Measurements from ENCODE around the gene ARSG. TPM values are rescaled to one million over a fixed set of nuclear protein-coding genes. Genes with fewer than 3 reads are reported as not detected.
"Not testable (repeated sequence)": the region's sequence is repeated elsewhere in the genome, so short reads cannot be mapped to it uniquely, and the experiment has no call there.

ARSG gene
- total RNA-seq, 1 donor, result 7.6 TPM

GRCh38 chr17:68260051-68260762 lies 31.1 kb upstream of the ARSG start:
- Histone ChIP-seq H3K36me3 (ENCODE audit: insufficient read depth, low read length) (peaks cover 15% of the 10 kb centered on the region), H3K27me3 (ENCODE audit: insufficient read depth, low read length) (no peaks in the 10 kb centered on the region), H3K4me3 (ENCODE audit: insufficient read depth, low read length) (no peak overlapping the region), H4K20me1 (ENCODE audit: insufficient read depth, low read length) (no peaks in the 10 kb centered on the region), H3K4me2 (ENCODE audit: insufficient read depth, low read length) (no peak overlapping the region), H3K9me3 (ENCODE audit: low read depth, low read length) (no peaks in the 10 kb centered on the region), H3K79me2 (ENCODE audit: insufficient read depth, low read length) (no peaks in the 10 kb centered on the region), H3K4me1 (ENCODE audit: insufficient read depth, low read length) (no peaks in the 10 kb centered on the region), H3K27ac (ENCODE audit: low read depth, low read length) (no peak overlapping the region), H2AFZ (ENCODE audit: low read length) (no peak overlapping the region)
- DNase-seq (ENCODE audit: insufficient read length, low spot score, missing footprints), result no peak
- no peak for TF ChIP-seq CTCF (IDR thresholded peaks at IDR 0.05; ENCODE audit: extremely low read depth, low read depth, low read length)

GRCh38 chr17:68262467-68262866 lies 28.8 kb upstream of the ARSG start:
- not testable (repeated sequence) for H4K20me1 ChIP-seq (ENCODE audit: insufficient read depth, low read length); DNase-seq (ENCODE audit: insufficient read length, low spot score, missing footprints); H3K27ac ChIP-seq (ENCODE audit: low read depth, low read length); H2AFZ ChIP-seq (ENCODE audit: low read length); H3K4me1 ChIP-seq (ENCODE audit: insufficient read depth, low read length); H3K27me3 ChIP-seq (ENCODE audit: insufficient read depth, low read length); H3K9me3 ChIP-seq (ENCODE audit: low read depth, low read length); H3K79me2 ChIP-seq (ENCODE audit: insufficient read depth, low read length); H3K4me3 ChIP-seq (ENCODE audit: insufficient read depth, low read length); H3K4me2 ChIP-seq (ENCODE audit: insufficient read depth, low read length); H3K36me3 ChIP-seq (ENCODE audit: insufficient read depth, low read length)

GRCh38 chr17:68263101-68263681 lies 28.1 kb upstream of the ARSG start:
- peak; percentile 58 for TF ChIP-seq CTCF (IDR thresholded peaks at IDR 0.05; ENCODE audit: extremely low read depth, low read depth, low read length)
- H3K79me2 ChIP-seq (ENCODE audit: insufficient read depth, low read length); H3K9me3 ChIP-seq (ENCODE audit: low read depth, low read length); DNase-seq (ENCODE audit: insufficient read length, low spot score, missing footprints); H3K4me3 ChIP-seq (ENCODE audit: insufficient read depth, low read length); H3K4me1 ChIP-seq (ENCODE audit: insufficient read depth, low read length); H4K20me1 ChIP-seq (ENCODE audit: insufficient read depth, low read length); H3K36me3 ChIP-seq (ENCODE audit: insufficient read depth, low read length); H3K27me3 ChIP-seq (ENCODE audit: insufficient read depth, low read length); H3K27ac ChIP-seq (ENCODE audit: low read depth, low read length): not testable (repeated sequence)
- H2AFZ ChIP-seq (ENCODE audit: low read length), result peak overlapping the region; percentile 68
- peak overlapping the region; percentile 55 for H3K4me2 ChIP-seq (ENCODE audit: insufficient read depth, low read length)

- H3K27ac ChIP-seq (ENCODE audit: low read depth, low read length); DNase-seq (ENCODE audit: insufficient read length, low spot score, missing footprints); H2AFZ ChIP-seq (ENCODE audit: low read length); H3K4me1 ChIP-seq (ENCODE audit: insufficient read depth, low read length); H3K79me2 ChIP-seq (ENCODE audit: insufficient read depth, low read length); H3K27me3 ChIP-seq (ENCODE audit: insufficient read depth, low read length); H3K4me2 ChIP-seq (ENCODE audit: insufficient read depth, low read length); H3K4me3 ChIP-seq (ENCODE audit: insufficient read depth, low read length); H3K9me3 ChIP-seq (ENCODE audit: low read depth, low read length); H3K36me3 ChIP-seq (ENCODE audit: insufficient read depth, low read length); H4K20me1 ChIP-seq (ENCODE audit: insufficient read depth, low read length): not testable (repeated sequence)
These were observed 25.5 kb upstream of the ARSG start for GRCh38 chr17:68265833-68266232.

- H3K9me3 ChIP-seq (ENCODE audit: low read depth, low read length), result peaks cover 6% of the 10 kb centered on the region
- H3K4me3 ChIP-seq (ENCODE audit: insufficient read depth, low read length), result no peak overlapping the region
- TF ChIP-seq CTCF (IDR thresholded peaks at IDR 0.05; ENCODE audit: extremely low read depth, low read depth, low read length), result no peak
- no peaks in the 10 kb centered on the region for H4K20me1 ChIP-seq (ENCODE audit: insufficient read depth, low read length)
- no peak overlapping the region for H3K27ac ChIP-seq (ENCODE audit: low read depth, low read length)
- H3K27me3 ChIP-seq (ENCODE audit: insufficient read depth, low read length), result no peaks in the 10 kb centered on the region
- H2AFZ ChIP-seq (ENCODE audit: low read length), result no peak overlapping the region
- H3K4me1 ChIP-seq (ENCODE audit: insufficient read depth, low read length), result no peaks in the 10 kb centered on the region
- no peak for DNase-seq (ENCODE audit: insufficient read length, low spot score, missing footprints)
- no peaks in the 10 kb centered on the region for H3K79me2 ChIP-seq (ENCODE audit: insufficient read depth, low read length)
- no peak overlapping the region for H3K4me2 ChIP-seq (ENCODE audit: insufficient read depth, low read length)
- peaks cover 15% of the 10 kb centered on the region for H3K36me3 ChIP-seq (ENCODE audit: insufficient read depth, low read length)
These were observed 17.6 kb upstream of the ARSG start for GRCh38 chr17:68273722-68274121.

GRCh38 chr17:68276339-68276738 lies 15.0 kb upstream of the ARSG start:
- H3K4me2 ChIP-seq (ENCODE audit: insufficient read depth, low read length); H3K79me2 ChIP-seq (ENCODE audit: insufficient read depth, low read length); H3K4me3 ChIP-seq (ENCODE audit: insufficient read depth, low read length); H3K27me3 ChIP-seq (ENCODE audit: insufficient read depth, low read length); H3K27ac ChIP-seq (ENCODE audit: low read depth, low read length); H4K20me1 ChIP-seq (ENCODE audit: insufficient read depth, low read length); H3K9me3 ChIP-seq (ENCODE audit: low read depth, low read length); H3K4me1 ChIP-seq (ENCODE audit: insufficient read depth, low read length); H2AFZ ChIP-seq (ENCODE audit: low read length); DNase-seq (ENCODE audit: insufficient read length, low spot score, missing footprints): not testable (repeated sequence)
- peaks cover 15% of the 10 kb centered on the region for H3K36me3 ChIP-seq (ENCODE audit: insufficient read depth, low read length)
